ENCODE data around the gene NIPBL. TPM values are rescaled to one million over a fixed set of nuclear protein-coding genes. Genes with fewer than 3 reads are reported as not detected.

The NIPBL gene
- total and polyA plus RNA-seq, 8 donors: 8.2 to 100 (median 32.2) TPM

DNA sequence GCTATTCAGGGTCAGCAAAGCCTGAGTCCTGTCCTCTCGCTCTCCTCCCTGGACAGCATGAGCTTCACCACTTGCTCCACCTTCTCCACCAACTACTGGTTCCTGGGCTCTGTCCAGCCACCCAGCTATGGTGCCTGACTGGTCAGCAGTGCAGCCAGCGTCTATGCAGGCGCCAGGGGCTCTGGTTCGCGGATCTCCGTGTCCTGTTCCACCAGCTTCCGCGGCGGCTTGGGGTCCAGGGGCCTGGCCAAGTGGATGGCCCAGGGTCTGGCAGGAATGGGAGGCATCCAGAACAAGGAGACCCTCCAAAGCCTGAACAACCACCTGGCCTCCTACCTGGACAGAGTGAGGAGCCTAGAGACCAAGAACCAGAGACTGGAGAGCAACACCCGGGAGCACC is 8.6 kb downstream of the NIPBL start:
- DNase-seq: no peak
- intact Hi-C loops (cut with DNase I; ENCODE audit: low total_unique reads): loop anchor here (10.0 kb wide), 1 partner anchor 60 kb away; no protein-coding TSS in a partner anchor
- H3K4me1 ChIP-seq: peaks cover 0 to 96% (median 52%) of the 10 kb centered on the region in 4 donors

DNA sequence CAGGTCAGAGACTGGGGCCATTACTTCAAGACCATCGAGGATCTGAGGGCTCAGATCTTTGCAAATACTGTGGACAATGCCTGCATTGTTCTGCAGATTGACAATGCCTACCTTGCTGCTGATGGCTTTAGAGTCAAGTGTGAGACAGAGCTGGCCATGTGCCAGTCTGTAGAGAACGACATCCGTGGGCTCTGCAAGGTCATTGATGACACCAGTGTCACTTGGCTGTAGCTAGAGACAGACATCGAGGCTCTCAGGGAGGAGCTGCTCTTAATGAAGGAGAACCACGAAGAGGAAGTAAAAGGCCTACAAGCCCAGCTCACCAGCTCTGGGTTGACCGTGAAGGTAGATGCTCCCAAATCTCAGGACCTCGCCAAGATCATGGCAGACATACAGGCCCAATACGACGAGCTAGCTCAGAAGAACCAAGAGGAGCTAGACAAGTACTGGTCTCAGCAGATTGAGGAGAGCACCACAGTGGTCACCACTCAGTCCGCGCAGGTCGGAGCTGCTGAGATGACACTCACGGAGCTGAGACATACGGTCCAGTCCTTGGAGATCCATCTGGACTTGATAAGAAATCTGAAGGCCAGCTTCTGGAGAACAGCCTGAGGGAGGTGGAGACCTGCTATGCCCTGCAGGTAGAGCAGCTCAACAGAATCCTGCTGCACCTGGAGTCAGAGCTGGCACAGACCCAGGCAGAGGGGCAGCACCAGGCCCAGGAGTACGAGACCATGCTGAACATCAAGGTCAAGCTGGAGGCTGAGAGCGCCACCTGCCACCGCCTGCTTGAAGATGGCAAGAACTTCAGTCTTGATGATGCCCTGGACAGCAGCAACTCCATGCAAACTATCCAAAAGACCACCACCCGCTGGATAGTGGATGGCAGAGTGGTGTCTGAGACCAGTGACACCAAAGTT is 9.3 kb downstream of the NIPBL start:
- TF ChIP-seq CTCF (IDR thresholded peaks at IDR 0.05): no peak
- TF ChIP-seq EP300 (IDR thresholded peaks at IDR 0.05): no peak
- TF ChIP-seq POLR2AphosphoS5 (IDR thresholded peaks at IDR 0.05): no peak
- TF ChIP-seq POLR2A (IDR thresholded peaks at IDR 0.05): no peak
- H3K4me3 ChIP-seq: no peak overlapping the region
- H3K4me1 ChIP-seq: peaks cover 0 to 91% (median 47%) of the 10 kb centered on the region in 4 donors
- no peaks in the 10 kb centered on the region for H3K9me3 ChIP-seq
- no peaks in the 10 kb centered on the region for H3K27me3 ChIP-seq
- H3K36me3 ChIP-seq: peaks cover 0 to 10% (median 6%) of the 10 kb centered on the region in 4 donors
- WGBS, 5 donors: 88 to 93% (median 89%) methylated on average over 17 to 18 of the region's 18 CpGs
- intact Hi-C loops (cut with DNase I; ENCODE audit: low total_unique reads): loop anchor here (10.0 kb wide), 1 partner anchor 59 kb away; no protein-coding TSS in a partner anchor
- DNase-seq: no peak
- H3K27ac ChIP-seq: no peak overlapping the region

More for the DNA sequence above, 8.6 kb downstream of the NIPBL start:
- 90 to 99% (median 98%) methylated on average over 4 to 10 of the region's 10 CpGs for WGBS, 5 donors
- Histone ChIP-seq H3K36me3 (peaks cover 0 to 10% (median 6%) of the 10 kb centered on the region in 4 donors), H3K4me3 (no peak overlapping the region), H3K27me3 (no peaks in the 10 kb centered on the region), H3K27ac (no peak overlapping the region), H3K9me3 (no peaks in the 10 kb centered on the region)
- TF ChIP-seq CTCF (IDR thresholded peaks at IDR 0.05) (no peak), POLR2AphosphoS5 (IDR thresholded peaks at IDR 0.05) (no peak), POLR2A (IDR thresholded peaks at IDR 0.05) (no peak), EP300 (IDR thresholded peaks at IDR 0.05) (no peak)

GRCh38 chr5:36886791-36887190 is 10.2 kb downstream of the NIPBL start:
- TF ChIP-seq CTCF (IDR thresholded peaks at IDR 0.05) (no peak), POLR2A (IDR thresholded peaks at IDR 0.05) (no peak), EP300 (IDR thresholded peaks at IDR 0.05) (no peak), POLR2AphosphoS5 (IDR thresholded peaks at IDR 0.05) (no peak)
- intact Hi-C loops (cut with DNase I; ENCODE audit: low total_unique reads): loop anchor here (10.0 kb wide), 1 partner anchor 58 kb away; no protein-coding TSS in a partner anchor
- peaks cover 0 to 16% (median 6%) of the 10 kb centered on the region in 4 donors for H3K36me3 ChIP-seq
- H3K27me3 ChIP-seq: no peaks in the 10 kb centered on the region
- no peak overlapping the region for H3K4me3 ChIP-seq
- 83 to 91% (median 87%) methylated on average over 3 of the region's 3 CpGs for WGBS, 5 donors
- no peak for DNase-seq
- peaks cover 0 to 90% (median 44%) of the 10 kb centered on the region in 4 donors for H3K4me1 ChIP-seq
- no peak overlapping the region for H3K27ac ChIP-seq
- no peaks in the 10 kb centered on the region for H3K9me3 ChIP-seq

DNA sequence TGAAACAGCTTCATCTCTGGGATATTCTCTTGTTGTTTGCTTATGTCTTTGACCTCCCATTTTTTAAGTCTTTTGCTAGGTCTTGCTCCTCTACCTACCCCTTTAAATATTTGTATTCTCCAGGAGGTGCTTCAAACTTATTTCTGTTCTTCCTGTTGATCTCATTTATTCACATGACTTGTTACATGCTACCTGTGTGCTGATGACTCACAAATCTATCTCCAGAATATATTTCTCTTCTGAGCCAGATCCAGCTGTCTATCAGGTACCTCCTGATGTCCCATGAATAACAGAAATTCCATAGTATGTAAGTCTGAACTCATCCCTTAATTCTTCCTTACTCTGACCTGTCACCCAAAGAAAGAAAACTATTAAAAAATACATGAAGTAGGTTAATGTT is 11.0 kb downstream of the NIPBL start:
- no peak for DNase-seq
- peaks cover 0 to 16% (median 6%) of the 10 kb centered on the region in 4 donors for H3K36me3 ChIP-seq
- H3K4me1 ChIP-seq: peaks cover 0 to 82% (median 40%) of the 10 kb centered on the region in 4 donors
- no peak overlapping the region for H3K27ac ChIP-seq
- H3K27me3 ChIP-seq: no peaks in the 10 kb centered on the region
- intact Hi-C loops (cut with DNase I; ENCODE audit: low total_unique reads): loop anchor here (10.0 kb wide), 1 partner anchor 57 kb away; no protein-coding TSS in a partner anchor
- no peaks in the 10 kb centered on the region for H3K9me3 ChIP-seq
- TF ChIP-seq POLR2A (IDR thresholded peaks at IDR 0.05) (no peak), EP300 (IDR thresholded peaks at IDR 0.05) (no peak), CTCF (IDR thresholded peaks at IDR 0.05) (no peak), POLR2AphosphoS5 (IDR thresholded peaks at IDR 0.05) (no peak)
- H3K4me3 ChIP-seq: no peak overlapping the region
